Endothelial cell (in vitro differentiated cells): ENCODE results near the gene PABPC1L2B. TPM values are rescaled to one million over a fixed set of nuclear protein-coding genes. Genes with fewer than 3 reads are reported as not detected.

Experiments used
- DNase-seq: peaks from one replicate; pipeline ENCODE4 v3.0.0; 2021; ENCODE audit warnings: low spot score
- H3K27ac Mint-ChIP-seq: one replicate; pipeline ENCODE4 v1.8.0; 2021; ENCODE audit warnings: mixed read lengths, inconsistent platforms; ENCODE audit not compliant: unreplicated experiment
- H3K27me3 Mint-ChIP-seq: one replicate; pipeline ENCODE4 v1.8.0; 2021; ENCODE audit warnings: mild to moderate bottlenecking, moderate library complexity, mixed read lengths, inconsistent platforms; ENCODE audit not compliant: unreplicated experiment
- H3K36me3 Mint-ChIP-seq: one replicate; pipeline ENCODE4 v1.8.0; 2021; ENCODE audit warnings: mild to moderate bottlenecking, low read depth, mixed read lengths, inconsistent platforms; ENCODE audit not compliant: unreplicated experiment
- H3K4me1 Mint-ChIP-seq: one replicate; pipeline ENCODE4 v1.8.0; 2021; ENCODE audit warnings: mild to moderate bottlenecking, mixed read lengths, inconsistent platforms; ENCODE audit not compliant: unreplicated experiment
- H3K4me3 Mint-ChIP-seq: one replicate; pipeline ENCODE4 v1.8.0; 2021; ENCODE audit warnings: mild to moderate bottlenecking, mixed read lengths, inconsistent platforms; ENCODE audit not compliant: unreplicated experiment
- H3K9me3 Mint-ChIP-seq: one replicate; pipeline ENCODE4 v1.8.0; 2021; ENCODE audit warnings: mixed read lengths, inconsistent platforms; ENCODE audit not compliant: unreplicated experiment
- CTCF ChIP-seq: fragments of 200-600 bp; sonication (generic); IDR thresholded peaks from one replicate; pipeline ENCODE4 v1.5.0; 2021; ENCODE audit warnings: antibody characterized with exemption; ENCODE audit not compliant: unreplicated experiment
- total RNA-seq: library from RNA; stranded (reverse); fragmentation: NEBNext Ultra II Directional; extraction: Animal tissue kit (Norgen Biotek cat#: 25700); gene quantifications from one replicate; pipeline ENCODE4 v1.2.1, GENCODE V29; 2021; ENCODE audit not compliant: unreplicated experiment

PABPC1L2B gene
- total RNA-seq, 1 donor from 2014 or later: 9.4 TPM

GRCh38 chrX:73028876-73029275 lies 26.1 kb downstream of the PABPC1L2B start:
- Mint-ChIP-seq H3K36me3 (no peaks in the 10 kb centered on the region), H3K9me3 (no peaks in the 10 kb centered on the region), H3K27ac (no peak overlapping the region), H3K27me3 (no peaks in the 10 kb centered on the region), H3K4me1 (no peaks in the 10 kb centered on the region), H3K4me3 (no peak overlapping the region)
- TF ChIP-seq CTCF: no peak
- DNase-seq: no peak

Other genes with a start within 250 kb of the PABPC1L2B start
- gene DMRTC1B, start 226.0 kb upstream of the PABPC1L2B start, total RNA-seq: 1.3 TPM
- gene FAM236B, start 220.3 kb upstream of the PABPC1L2B start, total RNA-seq: not detected
- gene FAM236D, start 194.7 kb upstream of the PABPC1L2B start, total RNA-seq: not detected
- gene FAM236C, start 90.3 kb upstream of the PABPC1L2B start, total RNA-seq: not detected
- not detected for gene FAM236A, start 64.7 kb upstream of the PABPC1L2B start, total RNA-seq
- gene DMRTC1, start 59.1 kb upstream of the PABPC1L2B start, total RNA-seq: 0.38 TPM
- gene PABPC1L2A, start 76.6 kb downstream of the PABPC1L2B start, total RNA-seq: 3.8 TPM
- 11.5 TPM for gene NAP1L2, start 211.9 kb downstream of the PABPC1L2B start, total RNA-seq